ENCODE measurements around the gene RFPL3. TPM values are rescaled to one million over a fixed set of nuclear protein-coding genes. Genes with fewer than 3 reads are reported as not detected.

The RFPL3 gene
- total and polyA plus RNA-seq, 7 donors, result not detected

GRCh38 chr22:32375678-32376450 lies 18.2 kb downstream of the RFPL3 start:
- WGBS, 3 donors, result 80 to 84% (median 81%) methylated on average over 7 of the region's 7 CpGs
- Histone ChIP-seq H3K27ac (no peak overlapping the region), H3K36me3 (ENCODE audit: insufficient read depth in 1 of 2, low read depth in 1 of 2) (no peaks in the 10 kb centered on the region), H3K4me3 (no peak overlapping the region), H3K9me3 (no peaks in the 10 kb centered on the region), H3K4me1 (no peaks in the 10 kb centered on the region), H3K27me3 (ENCODE audit: insufficient read depth in 3 of 3, low read length in 2 of 3) (no peaks in the 10 kb centered on the region)
- ATAC-seq, result no peak
- no peak for TF ChIP-seq CTCF (IDR thresholded peaks at IDR 0.05)
- DNase-seq, result no peak
- intact Hi-C loops (cut with DNase I), result no loop called here

- H3K27me3 ChIP-seq (ENCODE audit: insufficient read depth in 3 of 3, low read length in 2 of 3), result no peaks in the 10 kb centered on the region
- TF ChIP-seq CTCF (IDR thresholded peaks at IDR 0.05), result no peak
- H3K4me3 ChIP-seq, result no peak overlapping the region
- 70 to 77% (median 77%) methylated on average over 5 of the region's 5 CpGs for WGBS, 3 donors
- ATAC-seq (no peak), DNase-seq (no peak)
- no peaks in the 10 kb centered on the region for H3K36me3 ChIP-seq (ENCODE audit: insufficient read depth in 1 of 2, low read depth in 1 of 2)
- H3K27ac ChIP-seq, result no peak overlapping the region
- no peaks in the 10 kb centered on the region for H3K4me1 ChIP-seq
- intact Hi-C loops (cut with DNase I), result no loop called here
- H3K9me3 ChIP-seq, result no peaks in the 10 kb centered on the region
Measured at GRCh38 chr22:32376681-32377080, 19.0 kb downstream of the RFPL3 start.

GRCh38 chr22:32378707-32379272 lies 21.1 kb downstream of the RFPL3 start:
- 30 to 65% (median 52%) methylated on average over 3 to 4 of the region's 4 CpGs for WGBS, 3 donors
- TF ChIP-seq CTCF (IDR thresholded peaks at IDR 0.05), result no peak
- no peaks in the 10 kb centered on the region for H3K9me3 ChIP-seq
- ATAC-seq, result no peak
- no peaks in the 10 kb centered on the region for H3K36me3 ChIP-seq (ENCODE audit: insufficient read depth in 1 of 2, low read depth in 1 of 2)
- no peak overlapping the region for H3K4me3 ChIP-seq
- no peak overlapping the region for H3K27ac ChIP-seq
- no peaks in the 10 kb centered on the region for H3K4me1 ChIP-seq
- no peaks in the 10 kb centered on the region for H3K27me3 ChIP-seq (ENCODE audit: insufficient read depth in 3 of 3, low read length in 2 of 3)
- intact Hi-C loops (cut with DNase I), result no loop called here
- no peak for DNase-seq

- ATAC-seq (no peak), DNase-seq (no peak)
- H3K9me3 ChIP-seq, result no peaks in the 10 kb centered on the region
- H3K27ac ChIP-seq, result no peak overlapping the region
- H3K4me3 ChIP-seq, result no peak overlapping the region
- peaks cover 0 to 5% of the 10 kb centered on the region in 2 donors for H3K36me3 ChIP-seq (ENCODE audit: insufficient read depth in 1 of 2, low read depth in 1 of 2)
- no peaks in the 10 kb centered on the region for H3K27me3 ChIP-seq (ENCODE audit: insufficient read depth in 3 of 3, low read length in 2 of 3)
- no peak for TF ChIP-seq CTCF (IDR thresholded peaks at IDR 0.05)
- no peaks in the 10 kb centered on the region for H3K4me1 ChIP-seq
- intact Hi-C loops (cut with DNase I), result no loop called here
- 67 to 71% (median 68%) methylated on average over 5 of the region's 5 CpGs for WGBS, 3 donors
Measured at GRCh38 chr22:32380991-32381390, 23.3 kb downstream of the RFPL3 start.
